Nephron (organoid): ENCODE data around the gene UQCC3.
"Not testable (repeated sequence)": the region's sequence is repeated elsewhere in the genome, so short reads cannot be mapped to it uniquely, and the experiment has no call there.

Experiments used
- H3K27ac Mint-ChIP-seq, 3 experiments: 2 replicates each; pipeline ENCODE4 v1.8.0; 2020; ENCODE audit warnings: mixed read lengths in 3 of 3, mild to moderate bottlenecking in 2 of 3, moderate library complexity in 1 of 3
- H3K27me3 Mint-ChIP-seq: 2 replicates; pipeline ENCODE4 v1.8.0; 2021; ENCODE audit warnings: low read depth, mild to moderate bottlenecking, moderate library complexity, mixed read lengths
- H3K36me3 Mint-ChIP-seq: 2 replicates; pipeline ENCODE4 v1.8.0; 2020; ENCODE audit warnings: low read depth, mixed read lengths
- H3K4me1 Mint-ChIP-seq: 2 replicates; pipeline ENCODE4 v1.8.0; 2020; ENCODE audit warnings: mixed read lengths
- H3K4me3 Mint-ChIP-seq, 3 experiments: 2 replicates each; pipeline ENCODE4 v1.8.0; 2020; ENCODE audit warnings: mild to moderate bottlenecking in 3 of 3, mixed read lengths in 3 of 3, moderate library complexity in 2 of 3
- H3K9me3 Mint-ChIP-seq: 2 replicates; pipeline ENCODE4 v1.8.0; 2020; ENCODE audit warnings: mixed read lengths
- CTCF ChIP-seq, 3 experiments: fragments of 200-600 bp; sonication (generic); IDR thresholded peaks; one replicate each; pipeline ENCODE4 v1.5.0; 2021; ENCODE audit warnings: antibody characterized with exemption in 3 of 3; ENCODE audit not compliant: unreplicated experiment in 3 of 3

Gene UQCC3

GRCh38 chr11:62687508-62688396, 16.3 kb downstream of the UQCC3 start:
- peaks cover 21% of the 10 kb centered on the region for H3K36me3 Mint-ChIP-seq
- TF ChIP-seq CTCF (IDR thresholded peaks at IDR 0.05; ENCODE audit: unreplicated experiment in 3 of 3): no peak
- no peaks in the 10 kb centered on the region for H3K27me3 Mint-ChIP-seq
- no peaks in the 10 kb centered on the region for H3K9me3 Mint-ChIP-seq
- peak overlapping the region in 2 of 3 experiments; percentile 95 to 98 for H3K27ac Mint-ChIP-seq
- H3K4me3 Mint-ChIP-seq: no peak overlapping the region
- peaks cover 21% of the 10 kb centered on the region for H3K4me1 Mint-ChIP-seq

GRCh38 chr11:62688491-62688890, 17.0 kb downstream of the UQCC3 start:
- Mint-ChIP-seq H3K4me1 (peaks cover 21% of the 10 kb centered on the region), H3K27ac (peak overlapping the region; percentile 89 to 98 (median 95)), H3K36me3 (peaks cover 24% of the 10 kb centered on the region), H3K27me3 (no peaks in the 10 kb centered on the region), H3K9me3 (no peaks in the 10 kb centered on the region), H3K4me3 (peak overlapping the region; percentile 36 to 77 (median 40))
- no peak for TF ChIP-seq CTCF (IDR thresholded peaks at IDR 0.05; ENCODE audit: unreplicated experiment in 3 of 3)

- Mint-ChIP-seq H3K27me3 (peaks cover 2% of the 10 kb centered on the region), H3K4me1 (peaks cover 23% of the 10 kb centered on the region), H3K4me3 (peak within 1 kb of the TSS; percentile 55 to 89 (median 82)), H3K27ac (peak within 1 kb of the TSS; percentile 89 to 98 (median 95)), H3K9me3 (no peaks in the 10 kb centered on the region), H3K36me3 (peaks cover 28% of the 10 kb centered on the region)
- TF ChIP-seq CTCF (IDR thresholded peaks at IDR 0.05; ENCODE audit: unreplicated experiment in 3 of 3): no peak
These were observed 18.1 kb downstream of the UQCC3 start, which contains the start of gene LRRN4CL for GRCh38 chr11:62689421-62690183. Gene LRRN4CL, minus strand, starts transcription at chr11:62689530. Its CDS starts 1,022 bp downstream, at chr11:62688508.

- not testable (repeated sequence) for H3K4me3 Mint-ChIP-seq, H3K27ac Mint-ChIP-seq, H3K27me3 Mint-ChIP-seq, H3K9me3 Mint-ChIP-seq
- Mint-ChIP-seq H3K4me1 (peaks cover 24% of the 10 kb centered on the region), H3K36me3 (peaks cover 42% of the 10 kb centered on the region)
These were observed 22.2 kb downstream of the UQCC3 start for GRCh38 chr11:62693624-62694023.

GRCh38 chr11:62694455-62695167, 23.1 kb downstream of the UQCC3 start:
- H3K4me3 Mint-ChIP-seq: no peak overlapping the region
- no peaks in the 10 kb centered on the region for H3K9me3 Mint-ChIP-seq
- H3K36me3 Mint-ChIP-seq: peaks cover 44% of the 10 kb centered on the region
- H3K4me1 Mint-ChIP-seq: peaks cover 14% of the 10 kb centered on the region
- peak overlapping the region in 2 of 3 experiments; percentile 66 to 78 for H3K27ac Mint-ChIP-seq
- H3K27me3 Mint-ChIP-seq: peaks cover 4% of the 10 kb centered on the region
- peak; percentile 62 to 75 (median 73) for TF ChIP-seq CTCF (IDR thresholded peaks at IDR 0.05; ENCODE audit: unreplicated experiment in 3 of 3)

GRCh38 chr11:62702246-62702645, 30.8 kb downstream of the UQCC3 start:
- no peak for TF ChIP-seq CTCF (IDR thresholded peaks at IDR 0.05; ENCODE audit: unreplicated experiment in 3 of 3)
- Mint-ChIP-seq H3K27ac (no peak overlapping the region), H3K9me3 (no peaks in the 10 kb centered on the region), H3K36me3 (peaks cover 30% of the 10 kb centered on the region), H3K4me3 (no peak overlapping the region), H3K27me3 (no peaks in the 10 kb centered on the region), H3K4me1 (peaks cover 19% of the 10 kb centered on the region)

GRCh38 chr11:62703921-62704320, 32.4 kb downstream of the UQCC3 start:
- Mint-ChIP-seq H3K36me3 (peaks cover 23% of the 10 kb centered on the region), H3K4me1 (peaks cover 33% of the 10 kb centered on the region), H3K4me3 (peak overlapping the region in 2 of 3 experiments; percentile 17 to 22)
- H3K27me3 Mint-ChIP-seq, H3K9me3 Mint-ChIP-seq, H3K27ac Mint-ChIP-seq: not testable (repeated sequence)
